GM18858 (cell line): ENCODE data around the gene RNPEPL1.

Experiments used
- ATAC-seq: cut with Tn5 transposase; IDR thresholded peaks from one replicate; pipeline ENCODE4 v1.9.1; 2021; ENCODE audit not compliant: unreplicated experiment

Gene RNPEPL1

GRCh38 chr2:240589850-240590525 lies 21.7 kb downstream of the RNPEPL1 start:
- no peak for ATAC-seq

DNA sequence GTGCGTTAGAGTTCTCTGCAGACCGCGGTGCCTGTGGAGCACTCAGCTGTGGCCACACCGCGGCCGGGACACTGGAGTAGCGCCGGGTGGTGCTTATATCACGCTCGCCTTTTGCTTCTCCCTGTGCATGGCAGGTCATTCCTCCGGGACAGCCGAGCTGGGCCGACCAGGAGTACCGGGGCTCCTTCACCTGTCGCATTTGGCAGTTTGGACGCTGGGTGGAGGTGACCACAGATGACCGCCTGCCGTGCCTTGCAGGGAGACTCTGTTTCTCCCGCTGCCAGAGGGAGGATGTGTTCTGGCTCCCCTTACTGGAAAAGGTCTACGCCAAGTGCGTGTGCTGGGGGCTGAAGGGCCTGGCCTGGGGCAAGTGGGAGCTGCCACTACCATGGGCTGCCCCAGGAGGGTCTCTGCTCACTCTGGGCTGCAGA lies 22.4 kb downstream of the RNPEPL1 start:
- no peak for ATAC-seq

DNA sequence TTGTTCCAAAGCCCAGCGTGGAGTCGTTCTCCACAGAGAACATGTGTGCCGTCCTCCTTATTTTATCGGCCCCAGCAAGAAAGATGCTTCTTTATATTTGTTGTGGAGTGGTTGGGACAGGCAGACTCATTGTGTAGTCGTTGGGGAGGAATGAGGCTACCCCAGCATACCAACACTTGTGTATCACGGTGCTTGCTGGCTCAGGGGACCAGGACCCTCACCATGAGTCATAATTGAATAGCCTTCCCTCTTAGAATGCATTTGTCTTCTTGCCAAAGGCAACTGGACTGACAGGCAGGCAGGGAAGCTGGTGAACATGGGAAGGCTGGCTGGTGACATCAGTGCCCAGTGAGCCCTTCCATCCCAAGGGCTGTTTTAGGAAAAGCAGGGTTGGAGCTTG lies 22.9 kb downstream of the RNPEPL1 start:
- ATAC-seq, result no peak

DNA sequence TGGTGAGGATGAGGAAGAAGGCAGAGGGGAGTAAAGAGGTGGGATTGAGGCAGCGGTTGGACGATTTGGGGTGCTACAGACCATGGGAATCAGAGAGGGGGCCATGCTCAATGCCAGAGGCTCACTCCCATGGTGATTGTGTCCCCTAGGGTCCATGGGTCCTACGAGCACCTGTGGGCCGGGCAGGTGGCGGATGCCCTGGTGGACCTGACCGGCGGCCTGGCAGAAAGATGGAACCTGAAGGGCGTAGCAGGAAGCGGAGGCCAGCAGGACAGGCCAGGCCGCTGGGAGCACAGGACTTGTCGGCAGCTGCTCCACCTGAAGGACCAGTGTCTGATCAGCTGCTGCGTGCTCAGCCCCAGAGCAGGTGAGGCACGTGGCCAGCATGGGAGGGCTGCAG lies 23.5 kb downstream of the RNPEPL1 start:
- ATAC-seq, result no peak

DNA sequence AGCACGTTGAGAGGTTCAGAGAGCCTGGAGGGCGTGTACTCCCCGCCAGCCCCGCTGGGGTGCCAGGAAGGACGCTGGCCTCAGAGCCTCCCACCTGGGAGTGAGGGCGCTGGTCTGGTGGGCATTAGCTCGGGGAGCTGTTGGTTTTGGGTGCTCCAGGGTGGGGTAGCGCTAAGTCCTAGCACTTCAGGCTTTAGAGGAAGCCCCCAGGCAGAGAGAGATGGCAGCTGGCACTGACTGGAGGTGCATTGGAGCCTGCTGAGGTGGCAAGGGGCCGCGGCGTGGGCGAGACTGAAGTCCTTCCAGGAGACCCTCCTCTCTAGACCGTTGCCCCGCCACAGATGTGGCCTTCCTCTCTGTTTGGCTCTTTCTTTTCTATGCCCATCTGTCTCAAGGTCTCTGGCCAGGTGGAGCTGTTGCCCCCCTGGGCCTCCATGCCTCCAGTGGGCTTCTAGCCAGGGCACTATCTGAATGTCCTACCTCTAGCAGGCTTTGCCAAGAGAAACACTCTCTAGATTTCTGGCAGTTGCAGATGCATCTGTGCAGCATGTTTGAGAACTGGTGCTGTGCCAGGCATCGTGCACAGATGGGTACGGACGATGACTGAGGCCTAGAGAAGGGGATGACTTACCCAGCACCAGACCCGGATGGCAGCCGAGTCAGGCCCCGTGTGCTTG lies 24.9 kb downstream of the RNPEPL1 start:
- no peak for ATAC-seq

DNA sequence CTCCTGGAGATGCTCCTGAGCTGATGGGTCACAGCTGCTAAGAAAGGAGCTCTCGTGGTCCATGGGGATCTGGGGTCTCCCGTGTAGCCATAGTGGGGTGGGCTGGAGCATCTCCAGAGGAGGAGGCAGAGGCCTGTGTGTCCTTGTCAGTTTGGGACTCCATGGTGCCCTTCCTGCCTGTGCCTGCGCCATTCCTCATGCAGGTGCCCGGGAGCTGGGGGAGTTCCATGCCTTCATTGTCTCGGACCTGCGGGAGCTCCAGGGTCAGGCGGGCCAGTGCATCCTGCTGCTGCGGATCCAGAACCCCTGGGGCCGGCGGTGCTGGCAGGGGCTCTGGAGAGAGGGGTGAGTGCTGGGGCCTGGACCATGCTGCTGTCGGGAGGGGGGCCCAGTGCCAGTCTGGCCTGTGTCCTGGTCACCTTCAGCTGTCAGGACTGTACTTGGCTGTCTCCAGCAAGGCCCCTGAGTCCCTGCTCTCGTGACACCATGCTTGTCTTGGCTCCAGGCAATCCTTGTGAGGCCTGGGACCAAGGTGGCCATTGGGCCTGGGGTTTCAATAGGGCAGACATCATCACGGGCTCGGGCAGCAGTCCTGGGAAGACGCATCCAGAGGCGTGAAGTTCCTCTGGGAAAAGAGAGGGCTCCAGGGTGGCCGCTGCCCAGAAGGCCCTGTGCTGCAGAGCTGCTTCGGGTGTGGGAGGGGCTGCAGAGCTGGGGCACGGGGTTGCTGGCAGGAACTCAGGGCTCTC lies 25.6 kb downstream of the RNPEPL1 start:
- ATAC-seq, result no peak

GRCh38 chr2:240594511-240595380 lies 26.5 kb downstream of the RNPEPL1 start:
- ATAC-seq, result no peak

GRCh38 chr2:240595381-240596079 lies 27.2 kb downstream of the RNPEPL1 start:
- ATAC-seq, result no peak

DNA sequence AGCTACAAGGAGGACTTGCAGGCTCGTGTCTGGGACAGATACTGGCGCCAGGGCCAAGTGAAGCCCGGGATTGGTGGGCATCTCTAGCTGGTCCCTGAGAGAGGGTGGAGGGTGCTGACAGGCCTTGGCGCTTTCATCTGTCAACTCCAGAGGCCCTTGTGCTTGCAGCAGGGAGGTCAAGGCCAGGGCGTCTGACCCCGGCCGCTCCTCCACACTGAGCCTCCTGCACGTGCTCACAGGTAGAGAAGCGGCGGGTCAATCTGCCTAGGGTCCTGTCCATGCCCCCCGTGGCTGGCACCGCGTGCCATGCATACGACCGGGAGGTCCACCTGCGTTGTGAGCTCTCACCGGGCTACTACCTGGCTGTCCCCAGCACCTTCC lies 27.8 kb downstream of the RNPEPL1 start:
- ATAC-seq, result no peak

DNA sequence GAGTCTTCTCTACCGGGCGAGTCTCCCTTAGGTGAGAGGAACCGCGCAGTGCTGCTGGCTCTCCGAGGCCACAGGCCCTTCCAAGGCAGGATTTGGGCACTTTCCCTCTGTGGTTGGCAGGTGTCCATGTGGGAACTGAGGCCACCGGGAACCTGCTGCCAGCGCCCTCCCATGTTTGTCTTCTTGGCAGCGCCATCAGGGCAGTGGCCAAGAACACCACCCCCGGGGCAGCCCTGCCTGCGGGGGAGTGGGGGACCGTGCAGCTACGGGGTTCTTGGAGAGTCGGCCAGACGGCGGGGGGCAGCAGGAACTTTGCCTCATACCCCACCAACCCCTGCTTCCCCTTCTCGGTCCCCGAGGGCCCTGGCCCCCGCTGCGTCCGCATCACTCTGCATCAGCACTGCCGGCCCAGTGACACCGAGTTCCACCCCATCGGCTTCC lies 28.2 kb downstream of the RNPEPL1 start:
- ATAC-seq, result no peak

- ATAC-seq, result no peak
Measured at GRCh38 chr2:240597054-240597418, 28.8 kb downstream of the RNPEPL1 start.

DNA sequence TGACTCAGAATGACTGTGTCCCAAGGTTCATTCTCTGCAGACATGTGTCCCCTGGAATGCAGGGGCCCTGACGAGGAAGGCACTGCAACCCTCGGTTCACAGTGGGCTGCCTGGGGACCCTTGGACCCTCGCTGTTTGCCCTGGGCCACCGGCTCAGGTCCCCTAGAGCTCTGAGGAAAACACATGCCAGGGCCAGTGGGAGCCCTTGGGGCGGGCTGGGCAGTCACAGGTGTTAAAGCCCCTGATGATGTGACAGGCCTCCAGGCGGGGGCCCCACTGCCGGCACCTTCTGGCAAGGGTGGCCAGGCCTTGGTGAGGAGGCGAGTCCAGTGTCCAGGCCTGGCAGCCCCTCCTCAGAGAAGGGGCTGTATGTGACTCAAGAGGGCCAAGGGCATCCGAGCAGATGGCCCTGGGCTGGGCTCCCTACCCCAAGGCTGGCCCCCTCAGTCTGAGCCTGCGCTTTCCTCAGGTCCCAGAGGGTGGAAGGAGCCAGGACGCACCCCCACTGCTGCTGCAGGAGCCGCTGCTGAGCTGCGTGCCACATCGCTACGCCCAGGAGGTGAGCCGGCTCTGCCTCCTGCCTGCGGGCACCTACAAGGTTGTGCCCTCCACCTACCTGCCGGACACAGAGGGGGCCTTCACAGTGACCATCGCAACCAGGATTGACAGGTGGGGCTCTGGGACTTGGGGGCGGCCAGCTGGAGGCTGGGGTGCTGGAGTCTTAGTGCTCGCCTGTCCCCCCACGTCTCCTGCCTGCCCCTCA lies 29.3 kb downstream of the RNPEPL1 start:
- ATAC-seq, result no peak

DNA sequence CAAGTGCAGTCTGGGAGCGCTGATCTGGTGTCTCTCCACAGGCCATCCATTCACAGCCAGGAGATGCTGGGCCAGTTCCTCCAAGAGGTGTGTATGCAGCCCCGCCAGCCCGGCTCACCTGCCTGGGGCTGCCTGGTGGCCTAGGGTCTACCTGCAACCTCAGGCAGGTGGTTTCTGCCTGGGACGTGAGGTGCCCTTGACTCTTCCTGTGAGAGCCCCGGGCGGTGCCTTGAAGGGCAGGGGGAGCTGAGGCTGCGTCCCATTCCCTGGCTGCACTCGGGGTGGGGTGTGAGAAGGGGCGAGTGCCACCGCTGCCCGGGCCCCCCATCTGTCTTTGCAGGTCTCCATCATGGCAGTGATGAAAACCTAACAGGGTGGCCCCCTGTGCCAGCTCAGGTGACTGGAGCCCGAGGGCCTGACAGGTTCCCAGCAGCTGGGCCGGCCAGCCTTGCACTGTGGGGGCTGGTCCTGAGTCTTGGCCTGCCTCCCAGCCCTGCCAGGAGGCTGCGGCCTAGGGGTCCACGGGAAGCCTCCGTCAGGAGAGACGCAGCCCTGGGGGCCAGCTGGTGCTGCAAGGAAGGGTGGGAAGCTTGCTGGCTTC lies 30.1 kb downstream of the RNPEPL1 start:
- no peak for ATAC-seq

DNA sequence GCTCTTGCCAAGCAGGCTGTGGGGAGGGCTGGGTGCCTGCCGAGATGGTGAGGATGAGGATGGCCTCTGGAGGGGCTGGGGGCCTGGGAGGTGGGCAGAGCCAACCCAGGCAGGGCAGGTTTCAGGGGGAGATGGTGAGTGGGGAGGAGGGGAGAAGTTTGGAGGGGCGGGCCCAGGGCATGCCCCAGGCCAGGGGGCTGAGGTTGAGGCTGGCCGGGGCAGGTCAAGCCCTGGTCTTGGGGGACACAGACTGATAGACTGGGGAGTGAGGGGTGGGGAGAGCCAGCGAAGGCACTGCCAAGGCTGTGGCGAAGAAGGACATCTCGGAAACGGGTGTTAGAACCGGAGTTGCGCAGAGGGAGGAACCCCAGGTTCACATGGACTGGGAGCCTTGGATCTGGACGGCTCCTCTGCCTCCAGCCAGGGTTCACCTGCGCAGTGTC lies 30.9 kb downstream of the RNPEPL1 start:
- ATAC-seq, result no peak

- ATAC-seq, result no peak
Measured at GRCh38 chr2:240600451-240600961, 32.2 kb downstream of the RNPEPL1 start.

DNA sequence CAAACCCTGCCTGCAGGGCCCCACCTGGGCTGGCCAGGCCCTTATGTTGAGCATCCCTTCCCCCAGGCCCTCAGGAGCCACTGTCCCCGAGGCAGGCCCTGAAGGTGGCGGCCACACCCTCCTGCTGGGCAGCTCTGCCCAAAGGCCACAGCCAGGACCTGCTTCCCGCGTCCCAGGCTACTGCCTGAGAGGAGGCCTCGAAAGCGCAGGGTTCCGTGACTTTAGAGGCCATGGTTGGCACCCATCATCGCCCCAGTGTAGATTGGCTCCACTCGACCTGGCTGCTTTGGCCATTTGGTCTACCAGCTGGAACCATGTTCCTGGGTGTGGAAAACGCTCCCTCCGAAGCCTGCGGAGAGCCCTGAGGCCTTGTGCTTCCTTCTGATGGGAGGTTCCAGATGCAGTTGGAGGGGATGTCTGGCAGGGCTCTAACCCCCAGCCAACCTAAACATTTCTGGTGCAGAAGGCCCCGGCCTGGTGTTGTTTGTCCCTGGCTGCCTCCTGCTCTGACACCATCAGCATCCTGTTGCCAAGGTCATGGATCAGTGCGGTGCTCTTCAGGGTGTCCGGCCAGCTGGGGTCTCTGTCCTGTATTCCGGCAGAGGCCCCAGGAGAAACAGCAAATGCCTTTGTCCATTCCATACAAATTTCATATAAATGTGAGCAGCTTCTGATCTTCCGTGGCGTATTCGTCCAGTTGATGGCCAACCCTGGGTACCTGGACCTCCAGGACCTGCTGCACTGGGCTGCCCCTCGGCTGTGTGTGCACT lies 33.0 kb downstream of the RNPEPL1 start:
- ATAC-seq, result no peak

- no peak for ATAC-seq
Measured at GRCh38 chr2:240601831-240602160, 33.5 kb downstream of the RNPEPL1 start.

GRCh38 chr2:240602266-240603050 lies 34.2 kb downstream of the RNPEPL1 start:
- ATAC-seq, result no peak
